CD4-positive, alpha-beta T cell treated with Interleukin-21 for 1 hour (primary cell): ENCODE data around the gene RBM41.
"Not testable (repeated sequence)": the region's sequence is repeated elsewhere in the genome, so short reads cannot be mapped to it uniquely, and the experiment has no call there.

Experiments
- DNase-seq: peaks from one replicate; pipeline ENCODE4 v3.0.0-alpha.2; 2020

Gene RBM41

GRCh38 chrX:107118322-107119147 lies at the start of gene RBM41:
TSS of gene RBM41 (minus strand) at chrX:107118822. CDS start at chrX:107118773, 49 bp downstream.
- DNase-seq, result peak; percentile 81

DNA sequence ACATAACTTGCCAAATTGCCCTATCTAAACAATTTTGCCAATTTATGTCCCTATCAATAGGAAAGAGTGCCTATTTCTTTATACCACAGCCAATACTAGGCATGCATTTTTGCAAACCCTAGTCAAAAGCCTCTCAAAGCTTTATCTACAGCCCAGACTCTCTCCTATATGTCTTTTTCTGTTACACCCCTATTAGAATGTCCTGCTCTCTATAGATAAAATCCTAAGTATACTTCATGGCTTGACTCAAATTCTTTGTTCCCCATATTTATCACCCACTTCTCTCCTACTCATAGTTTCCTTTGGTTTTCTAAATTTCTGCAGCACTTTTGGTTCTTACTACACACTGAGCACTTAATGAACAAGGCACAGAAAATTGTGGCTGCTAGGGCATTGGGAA lies 49.6 kb upstream of the RBM41 start:
- no peak for DNase-seq

GRCh38 chrX:107167163-107167921 lies 48.7 kb upstream of the RBM41 start:
- DNase-seq, result no peak

GRCh38 chrX:107157618-107158017 lies 39.0 kb upstream of the RBM41 start:
- not testable (repeated sequence) for DNase-seq

DNA sequence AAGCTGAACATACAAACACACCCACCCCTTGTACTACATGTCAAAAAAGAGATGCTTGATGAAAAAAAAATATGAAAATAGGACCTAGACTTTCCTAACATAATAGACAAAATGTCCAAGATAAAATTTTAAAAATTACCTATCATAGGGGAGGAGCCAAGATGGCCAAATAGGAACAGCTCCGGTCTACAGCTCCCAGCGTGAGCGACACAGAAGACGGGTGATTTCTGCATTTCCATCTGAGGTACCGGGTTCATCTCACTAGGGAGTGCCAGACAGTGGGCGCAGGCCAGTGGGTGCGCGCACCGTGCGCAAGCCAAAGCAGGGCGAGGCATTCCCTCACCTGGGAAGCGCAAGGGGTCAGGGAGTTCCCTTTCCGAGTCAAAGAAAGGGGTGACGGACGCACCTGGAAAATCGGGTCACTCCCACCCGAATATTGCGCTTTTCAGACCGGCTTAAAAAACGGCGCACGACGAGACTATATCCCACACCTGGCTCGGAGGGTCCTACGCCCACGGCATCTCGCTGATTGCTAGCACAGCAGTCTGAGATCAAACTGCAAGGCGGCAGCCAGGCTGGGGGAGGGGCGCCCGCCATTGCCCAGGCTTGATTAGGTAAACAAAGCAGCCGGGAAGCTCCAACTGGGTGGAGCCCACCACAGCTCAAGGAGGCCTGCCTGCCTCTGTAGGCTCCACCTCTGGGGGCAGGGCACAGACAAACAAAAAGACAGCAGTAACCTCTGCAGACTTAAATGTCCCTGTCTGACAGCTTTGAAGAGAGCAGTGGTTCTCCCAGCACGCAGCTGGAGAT lies 37.2 kb upstream of the RBM41 start:
- DNase-seq, result not testable (repeated sequence)

DNA sequence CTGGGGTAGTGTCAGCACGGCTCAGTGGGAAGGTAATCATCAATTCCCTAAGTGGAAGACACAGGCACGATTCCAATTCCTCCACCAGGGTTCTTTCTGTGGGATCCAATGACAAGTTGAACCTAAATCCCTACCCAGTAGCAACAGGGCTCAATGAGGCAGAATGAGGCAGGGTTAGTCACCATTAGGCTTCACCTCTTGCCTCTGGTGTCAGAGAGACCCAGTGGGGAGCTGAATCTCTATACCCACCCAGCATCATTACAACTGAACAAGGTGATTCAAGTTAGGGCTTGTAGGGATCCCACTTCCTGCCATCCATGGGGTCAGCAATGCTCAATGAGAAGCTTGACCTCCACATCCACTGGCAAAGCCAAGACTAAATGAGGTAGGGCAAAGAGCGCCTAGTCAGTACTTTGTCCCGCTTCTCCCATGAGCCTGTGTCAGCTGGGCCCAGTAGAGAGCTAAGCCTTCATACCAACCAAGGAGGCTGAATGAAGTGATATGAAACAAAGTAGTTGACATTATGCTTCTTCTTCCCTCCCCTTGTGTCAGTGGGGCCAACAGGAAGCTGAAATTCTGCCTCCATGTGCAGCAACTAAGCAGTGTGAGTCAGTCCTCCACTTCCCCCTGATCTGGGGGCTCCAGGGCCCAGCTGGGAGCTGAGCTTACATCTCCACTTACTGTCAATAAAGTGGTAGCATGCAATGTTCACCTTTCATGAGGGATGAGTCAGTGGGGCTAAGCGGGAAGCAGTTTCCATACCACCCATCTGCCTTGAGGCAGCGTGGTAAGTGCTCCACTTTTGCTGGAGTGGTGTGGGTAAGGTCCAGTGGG lies 36.4 kb upstream of the RBM41 start:
- DNase-seq, result no peak

- DNase-seq, result no peak
These were observed 34.4 kb upstream of the RBM41 start for GRCh38 chrX:107153005-107153404.

DNA sequence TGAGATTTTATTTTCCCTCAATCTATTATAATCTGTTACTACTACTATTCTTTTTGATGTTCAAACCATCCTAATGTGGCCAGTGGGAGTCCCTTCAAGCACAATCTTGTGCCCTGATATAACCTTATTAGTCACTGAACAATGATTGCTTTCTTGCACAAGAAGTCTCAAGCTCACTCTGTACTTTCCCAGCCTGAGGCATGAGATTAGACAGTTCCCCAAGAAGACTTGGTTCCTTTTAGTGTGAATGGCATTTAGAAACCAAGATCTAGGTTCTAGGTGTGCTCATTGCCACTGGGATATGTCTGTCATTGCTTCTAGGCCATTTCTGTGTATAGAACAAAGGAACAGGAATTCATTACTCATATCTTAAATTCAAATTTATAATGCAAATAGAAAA lies 28.0 kb upstream of the RBM41 start:
- no peak for DNase-seq

- no peak for DNase-seq
These were observed 17.3 kb upstream of the RBM41 start for GRCh38 chrX:107135965-107136307.

DNA sequence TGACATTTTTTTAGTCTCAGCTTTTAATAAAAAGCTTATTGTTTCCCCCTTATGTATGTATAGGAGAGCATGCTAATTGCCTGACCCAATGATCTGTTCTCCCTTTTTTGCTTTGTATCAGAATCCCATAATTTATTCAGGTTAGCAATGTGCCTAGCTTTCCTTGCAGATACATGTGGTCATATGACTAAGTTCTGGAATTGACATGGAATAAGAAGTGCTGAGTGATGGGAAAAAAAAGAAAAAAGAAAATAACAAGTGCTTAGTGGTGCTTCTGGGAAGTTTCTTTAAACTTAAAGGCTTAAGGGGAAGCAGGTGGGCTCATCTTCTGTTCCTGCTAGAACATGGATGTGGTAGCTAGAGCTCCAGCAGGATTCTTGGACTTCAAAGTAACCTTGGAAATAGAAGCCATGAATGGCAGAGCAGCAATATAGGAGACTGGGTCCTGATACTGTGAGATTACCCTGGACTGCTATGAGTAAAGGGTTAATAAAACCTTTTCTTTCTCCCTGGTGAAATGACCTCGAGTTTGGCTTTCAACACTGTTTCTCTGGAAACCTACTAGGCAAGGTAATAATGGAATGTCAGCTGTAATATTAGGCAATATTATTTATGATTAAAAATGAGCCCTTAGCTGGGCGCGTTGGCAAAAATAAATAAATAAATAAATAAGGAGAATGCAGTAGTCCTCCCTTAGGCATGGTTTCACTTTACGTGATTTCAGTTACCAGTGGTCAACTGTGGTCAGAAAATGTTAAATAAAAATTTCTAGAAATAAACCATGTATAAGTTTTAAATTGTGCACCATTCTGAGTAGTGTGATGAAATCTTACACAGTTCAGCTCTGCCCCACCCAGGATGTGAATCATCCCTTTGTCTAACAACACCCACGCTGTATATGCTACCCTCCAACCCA lies 16.7 kb upstream of the RBM41 start:
- no peak for DNase-seq

- no peak for DNase-seq
These were observed 5.1 kb upstream of the RBM41 start for GRCh38 chrX:107123750-107124149.

DNA sequence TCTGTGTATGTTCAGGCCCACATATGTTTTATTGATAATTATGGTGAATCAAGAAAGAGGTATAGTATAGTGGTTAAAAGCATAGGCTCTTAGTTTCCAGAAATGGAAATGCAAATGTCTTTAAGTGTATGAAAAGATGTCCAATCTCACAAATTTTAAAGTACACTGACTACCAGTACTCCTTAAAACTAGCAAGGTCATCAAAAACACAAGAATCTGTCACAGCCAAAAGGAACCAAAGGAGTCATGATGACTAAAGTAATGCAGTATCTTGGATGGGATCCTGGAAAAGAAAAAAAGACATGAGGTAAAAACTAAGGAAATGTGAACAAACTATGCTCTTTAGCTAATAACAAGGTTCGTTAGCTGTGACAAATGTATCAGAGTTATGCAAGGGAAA lies 661 bp upstream of the RBM41 start:
- no peak for DNase-seq

- DNase-seq, result no peak
These were observed 665 bp downstream of the RBM41 start for GRCh38 chrX:107117993-107118321.

GRCh38 chrX:107107459-107107858 lies 11.2 kb downstream of the RBM41 start:
- no peak for DNase-seq

GRCh38 chrX:107102980-107103379 lies 15.6 kb downstream of the RBM41 start:
- DNase-seq, result no peak

DNA sequence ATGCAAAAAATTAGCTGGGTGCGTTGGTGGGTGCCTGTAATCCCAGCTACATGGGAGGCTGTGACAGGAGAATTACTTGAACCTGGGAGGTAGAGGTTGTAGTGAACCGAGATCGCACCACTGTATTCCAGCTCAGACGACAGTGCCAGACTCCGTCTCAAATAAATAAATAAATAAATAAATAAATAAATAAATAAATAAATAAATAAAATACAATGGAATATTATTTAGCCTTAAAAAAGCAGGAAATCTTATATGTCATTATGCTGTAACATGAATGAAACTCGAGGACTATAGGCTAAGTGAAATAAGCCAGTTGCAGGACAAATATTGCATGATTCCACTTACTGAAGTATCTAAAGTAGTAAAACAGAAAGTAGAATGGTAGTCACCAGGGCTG lies 42.5 kb downstream of the RBM41 start:
- DNase-seq, result no peak

GRCh38 chrX:107057731-107058130 lies 60.9 kb downstream of the RBM41 start:
- not testable (repeated sequence) for DNase-seq

DNA sequence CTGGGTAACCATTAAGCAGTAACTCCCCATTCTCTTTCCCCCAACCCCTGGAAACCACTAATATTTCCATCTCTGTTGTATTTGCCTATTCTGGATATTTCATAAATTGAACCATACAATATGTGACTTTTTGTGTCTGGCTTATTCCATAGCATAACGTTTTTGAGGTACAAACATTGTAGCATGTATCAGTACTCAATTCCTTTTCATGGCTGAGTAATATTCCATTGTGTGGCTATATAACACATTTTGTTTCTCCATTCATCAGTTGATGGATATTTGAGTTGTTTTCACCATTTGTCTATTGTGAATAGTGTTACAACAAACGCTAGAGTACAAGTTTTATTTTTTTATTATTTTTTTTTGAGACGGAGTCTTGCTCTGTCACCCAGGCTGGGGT lies 63.6 kb downstream of the RBM41 start:
- DNase-seq, result no peak

DNA sequence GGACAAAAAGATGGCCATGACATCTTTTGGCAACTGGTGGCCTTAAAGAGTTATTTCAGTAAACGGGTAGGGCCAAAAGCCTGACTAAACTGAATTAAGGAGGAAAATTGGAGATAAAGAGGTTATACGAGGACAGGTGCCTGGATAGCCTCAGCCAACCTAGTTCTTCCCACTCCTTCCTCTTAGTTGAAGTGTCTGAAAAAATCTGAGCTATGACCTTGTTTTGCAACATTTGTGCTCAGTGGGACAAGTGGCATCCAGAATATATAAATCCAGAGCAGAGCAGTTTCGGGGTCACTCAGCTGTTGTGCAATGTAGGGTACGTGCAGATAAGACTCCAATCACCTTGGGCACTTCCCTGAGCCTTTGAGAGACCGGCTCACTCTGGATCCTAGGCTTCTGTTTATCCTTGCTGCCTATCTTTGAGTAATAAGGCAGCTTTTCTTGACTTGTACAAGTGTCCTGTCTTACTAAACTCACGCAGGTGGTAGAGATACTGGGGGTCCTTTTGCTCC lies 68.4 kb downstream of the RBM41 start:
- no peak for DNase-seq

GRCh38 chrX:107047622-107048021 lies 71.0 kb downstream of the RBM41 start:
- no peak for DNase-seq

- no peak for DNase-seq
These were observed 88.9 kb downstream of the RBM41 start for GRCh38 chrX:107029752-107030151.
